GM10847 (cell line): Measurements from ENCODE around the gene GDF7.

Source experiments
- POLR2A ChIP-seq: IDR thresholded peaks from 2 replicates; pipeline ENCODE4 v1.6.1; 2011; ENCODE audit not compliant: insufficient read length; ENCODE audit errors: extremely low read depth

GDF7 gene

GRCh38 chr2:20637147-20637546 is 29.8 kb upstream of the GDF7 start:
- TF ChIP-seq POLR2A: no peak

- TF ChIP-seq POLR2A: no peak
Measured at GRCh38 chr2:20638014-20638413, 28.9 kb upstream of the GDF7 start.

GRCh38 chr2:20638646-20639430 is 28.1 kb upstream of the GDF7 start:
- no peak for TF ChIP-seq POLR2A

- TF ChIP-seq POLR2A: no peak
Measured at GRCh38 chr2:20640411-20641122, 26.4 kb upstream of the GDF7 start.

GRCh38 chr2:20641123-20641985 is 25.6 kb upstream of the GDF7 start:
- no peak for TF ChIP-seq POLR2A

GRCh38 chr2:20642055-20642971 is 24.6 kb upstream of the GDF7 start:
- no peak for TF ChIP-seq POLR2A

- TF ChIP-seq POLR2A: no peak
Measured at GRCh38 chr2:20643060-20643459, 23.9 kb upstream of the GDF7 start.

- no peak for TF ChIP-seq POLR2A
Measured at GRCh38 chr2:20643826-20644225, 23.1 kb upstream of the GDF7 start.

- no peak for TF ChIP-seq POLR2A
Measured at GRCh38 chr2:20645301-20645701, 21.6 kb upstream of the GDF7 start.

- TF ChIP-seq POLR2A: no peak
Measured at GRCh38 chr2:20645761-20646160, 21.2 kb upstream of the GDF7 start.

GRCh38 chr2:20646446-20646845 is 20.5 kb upstream of the GDF7 start:
- TF ChIP-seq POLR2A: no peak

GRCh38 chr2:20647211-20647610 is 19.7 kb upstream of the GDF7 start:
- no peak for TF ChIP-seq POLR2A

- no peak for TF ChIP-seq POLR2A
Measured at GRCh38 chr2:20647738-20648137, 19.2 kb upstream of the GDF7 start.

- no peak for TF ChIP-seq POLR2A
Measured at GRCh38 chr2:20648206-20648605, 18.7 kb upstream of the GDF7 start.

- no peak for TF ChIP-seq POLR2A
Measured at GRCh38 chr2:20648831-20649230, 18.1 kb upstream of the GDF7 start.
